SK-N-SH (cell line): Measurements from ENCODE around the gene ZFC3H1. TPM values are rescaled to one million over a fixed set of nuclear protein-coding genes. Genes with fewer than 3 reads are reported as not detected.
A peak's percentile ranks its signal among the peaks of the same experiment; 100 is the strongest.

Experiments
- CTCF ChIA-PET: fragments of 300-600, 350-600 bp; formaldehyde crosslinking; extraction: SDS; loops from one replicate; lab custom pipeline; 2021; lab: Yijun Ruan, JAX
- POLR2A ChIA-PET: fragments of 350-600 bp; sonication (Branson Sonifier 250); formaldehyde crosslinking; extraction: SDS; loops from one replicate; lab custom pipeline; 2020; ENCODE audit warnings: antibody characterized with exemption, inconsistent platforms; lab: Yijun Ruan, JAX
- DNase-seq: peaks from one replicate; pipeline ENCODE4 v3.0.0; 2012
- H2AFZ ChIP-seq: fragments of 200-600 bp; sonication (generic); 2 replicates; pipeline ENCODE4 v1.8.1; 2016; ENCODE audit warnings: antibody characterized with exemption, mild to moderate bottlenecking, low read depth
- H3F3A ChIP-seq: fragments of 200-600 bp; sonication (generic); replicated peaks from 2 replicates; pipeline ENCODE3; 2016; ENCODE audit warnings: antibody characterized with exemption, mild to moderate bottlenecking; ENCODE audit not compliant: insufficient read depth
- H3K27ac ChIP-seq, 2 experiments: fragments of 200-500 bp in 1 of 2; fragments of 200-600 bp in 1 of 2; sonication (Bioruptor generic) in 1 of 2; sonication (generic), shearing (Covaris generic) in 1 of 2; 2 replicates each; pipeline versions ENCODE4 v1.5.1 to v1.6.1; 2014 to 2016; ENCODE audit warnings: low read depth in 2 of 2, inconsistent platforms in 1 of 2, low read length in 1 of 2, mild to moderate bottlenecking in 1 of 2, mixed read lengths in 1 of 2
- H3K27me3 ChIP-seq: fragments of 200-600 bp; sonication (generic), shearing (Covaris generic); 2 replicates; pipeline ENCODE4 v1.6.1; 2016; ENCODE audit warnings: mixed run types; ENCODE audit not compliant: insufficient read depth
- H3K36me3 ChIP-seq, 2 experiments: fragments of 200-500 bp in 1 of 2; fragments of 200-600 bp in 1 of 2; sonication (Bioruptor generic) in 1 of 2; sonication (generic) in 1 of 2; replicated peaks in 1 of 2; 2 replicates each; pipeline versions ENCODE3 to v1.5.1; 2014 to 2016; ENCODE audit warnings: low read length in 1 of 2, mild to moderate bottlenecking in 1 of 2; ENCODE audit not compliant: insufficient read depth in 2 of 2, control insufficient read depth in 1 of 2
- H3K4me1 ChIP-seq, 2 experiments: fragments of 200-500 bp in 1 of 2; fragments of 200-600 bp in 1 of 2; sonication (Bioruptor generic) in 1 of 2; sonication (generic), shearing (Covaris generic) in 1 of 2; 2 replicates each; pipeline versions ENCODE4 v1.5.1 to v1.6.1; 2014 to 2016; ENCODE audit warnings: low read depth in 1 of 2, low read length in 1 of 2, mixed run types in 1 of 2; ENCODE audit not compliant: insufficient read depth in 2 of 2, control insufficient read depth in 1 of 2
- H3K4me2 ChIP-seq: fragments of 200-600 bp; sonication (generic), shearing (Covaris generic); 2 replicates; pipeline ENCODE4 v1.6.1; 2017; ENCODE audit warnings: mixed run types
- H3K4me3 ChIP-seq, 2 experiments: fragments of 200-500 bp in 1 of 2; fragments of 200-600 bp in 1 of 2; sonication (Bioruptor generic) in 1 of 2; sonication (generic), shearing (Covaris generic) in 1 of 2; 2 replicates each; pipeline versions ENCODE4 v1.5.1 to v1.8.1; 2014 to 2016; ENCODE audit warnings: low read depth in 2 of 2, inconsistent platforms in 1 of 2, low read length in 1 of 2, mild to moderate bottlenecking in 1 of 2, mixed read lengths in 1 of 2, moderate library complexity in 1 of 2
- H3K79me2 ChIP-seq: fragments of 200-600 bp; sonication (generic); 2 replicates; pipeline ENCODE4 v1.8.1; 2017; ENCODE audit warnings: mild to moderate bottlenecking; ENCODE audit not compliant: insufficient read depth
- H3K9ac ChIP-seq: fragments of 200-600 bp; sonication (generic); 2 replicates; pipeline ENCODE4 v1.6.1; 2017; ENCODE audit warnings: mixed run types
- H3K9me2 ChIP-seq: fragments of 200-600 bp; sonication (generic); 2 replicates; pipeline ENCODE4 v1.6.1; 2017; ENCODE audit warnings: mixed run types
- H3K9me3 ChIP-seq: fragments of 200-600 bp; sonication (generic); 2 replicates; pipeline ENCODE4 v1.6.1; 2017; ENCODE audit warnings: mixed run types, mild to moderate bottlenecking, moderate library complexity
- H4K20me1 ChIP-seq: fragments of 200-600 bp; sonication (generic); 2 replicates; pipeline ENCODE4 v1.6.1; 2017; ENCODE audit warnings: mild to moderate bottlenecking, mixed run types; ENCODE audit not compliant: insufficient read depth
- CHD2 ChIP-seq: fragments of 150-350 bp; IDR thresholded peaks from 2 replicates; pipeline ENCODE4 v1.6.1; 2018; ENCODE audit warnings: low read length; ENCODE audit not compliant: partially characterized antibody
- CTCF ChIP-seq: fragments of 200-600 bp; sonication (generic); IDR thresholded peaks from 2 replicates; pipeline ENCODE4 v1.6.1; 2017; ENCODE audit warnings: antibody characterized with exemption, mild to moderate bottlenecking, moderate library complexity
- ELF1 ChIP-seq: IDR thresholded peaks from 2 replicates; pipeline ENCODE4 v1.4.0; 2012
- EP300 ChIP-seq, 2 experiments: IDR thresholded peaks; 2 replicates each; pipeline versions ENCODE4 v1.4.0 to v1.6.1; 2012; ENCODE audit warnings: borderline replicate concordance in 1 of 2, low read depth in 1 of 2, low read length in 1 of 2
- FOXJ3 ChIP-seq: sonication (generic); formaldehyde crosslinking; IDR thresholded peaks from 2 replicates; pipeline ENCODE4 v1.5.1; 2020; ENCODE audit warnings: mild to moderate bottlenecking, missing genetic modification reagents
- GABPA ChIP-seq: IDR thresholded peaks from 2 replicates; pipeline ENCODE4 v1.4.0; 2012; ENCODE audit warnings: low read depth, mild to moderate bottlenecking
- GATA2 ChIP-seq: sonication (generic); formaldehyde crosslinking; IDR thresholded peaks from 2 replicates; pipeline ENCODE4 v1.5.0; 2020; ENCODE audit warnings: mild to moderate bottlenecking, missing genetic modification reagents
- MAX ChIP-seq: IDR thresholded peaks from 2 replicates; pipeline ENCODE4 v1.4.0; 2012; ENCODE audit warnings: low read depth
- MEF2A ChIP-seq: IDR thresholded peaks from 2 replicates; pipeline ENCODE4 v1.4.0; 2012; ENCODE audit warnings: low read depth, borderline replicate concordance
- MXI1 ChIP-seq: IDR thresholded peaks from 2 replicates; pipeline ENCODE4 v1.6.1; 2012; ENCODE audit warnings: mild to moderate bottlenecking, low read depth, low read length, improper control_type of control experiment
- POLR2AphosphoS5 ChIP-seq: IDR thresholded peaks from 2 replicates; pipeline ENCODE4 v1.6.1; 2012; ENCODE audit warnings: low read depth, low read length
- RCOR1 ChIP-seq: fragments of 150-350 bp; IDR thresholded peaks from 2 replicates; pipeline ENCODE4 v1.6.1; 2017; ENCODE audit warnings: antibody characterized with exemption, low read length
- RFX5 ChIP-seq: IDR thresholded peaks from 2 replicates; pipeline ENCODE4 v1.6.1; 2012; ENCODE audit warnings: mild to moderate bottlenecking, improper control_type of control experiment, low read length
- SIN3A ChIP-seq: IDR thresholded peaks from 2 replicates; pipeline ENCODE4 v1.6.1; 2012; ENCODE audit warnings: low read depth, mild to moderate bottlenecking, low read length, moderate library complexity, borderline replicate concordance
- TAF1 ChIP-seq: IDR thresholded peaks from 2 replicates; pipeline ENCODE4 v1.6.1; 2012; ENCODE audit warnings: low read depth, mild to moderate bottlenecking, low read length, moderate library complexity, borderline replicate concordance
- USF1 ChIP-seq: IDR thresholded peaks from 2 replicates; pipeline ENCODE4 v1.4.0; 2012; ENCODE audit warnings: low read depth, borderline replicate concordance
- YY1 ChIP-seq: IDR thresholded peaks from 2 replicates; pipeline ENCODE4 v1.4.0; 2012; ENCODE audit warnings: low read depth, mild to moderate bottlenecking
- ZBTB33 ChIP-seq: IDR thresholded peaks from 2 replicates; pipeline ENCODE4 v1.4.0; 2012; ENCODE audit warnings: low read depth, borderline replicate concordance
- WGBS: methylation state at CpG from one replicate; pipeline ENCODE4 v1.1.6; 2017; ENCODE audit warnings: low lambda C conversion rate; 5-methylcytosine and 5-hydroxymethylcytosine counted together
- polyA plus RNA-seq, 3 experiments: library from polyadenylated mRNA; depleted of rRNA; stranded (reverse); fragments of >200 nt; gene quantifications; 2 replicates each; pipeline ENCODE4 v1.2.3, GENCODE V29; 2012

Gene ZFC3H1
- polyA plus RNA-seq (2012; rRNA removed), result 19.1 and 32.0 TPM in 2 replicates
- polyA plus RNA-seq (2012; cell fraction: cytosol; rRNA removed), result 9.5 and 10.9 TPM in 2 replicates
- polyA plus RNA-seq (2012; cell fraction: nucleus; rRNA removed), result 76.5 and 180 TPM in 2 replicates

GRCh38 chr12:71663561-71664410, at the start of gene ZFC3H1, which contains the start of gene THAP2:
TSS of gene ZFC3H1 (minus strand) at chr12:71663848. CDS start at chr12:71663610, 238 bp downstream.
TSS of gene THAP2 (plus strand) at chr12:71664301. CDS start at chr12:71664510, 209 bp downstream.
- TF ChIP-seq MXI1 (peak; percentile 93; the same call in 1 of the 2 replicates), YY1 (peak; percentile 99), GABPA (peak; percentile 91), ZBTB33 (peak; percentile 99), EP300 (IDR thresholded peaks at IDR 0.05; ENCODE audit: borderline replicate concordance in 1 of 2, low read depth in 1 of 2, low read length in 1 of 2) (peak in 1 of 2 experiments; percentile 38; a peak in 2 of 4 replicates), GATA2 (CRISPR knock-in tag) (no peak), RCOR1 (no peak), MEF2A (no peak), MAX (peak; percentile 50), ELF1 (peak; percentile 86), CTCF (peak; percentile 42), FOXJ3 (CRISPR knock-in tag) (no peak), TAF1 (peak; percentile 80), RFX5 (no peak), POLR2AphosphoS5 (peak; percentile 96), CHD2 (peak; percentile 99), SIN3A (peak; percentile 88), USF1 (no peak)
- TF ChIP-seq, all 33 proteins: peak for 12
- no peaks in the 10 kb centered on the region for H3K9me2 ChIP-seq
- peak; percentile 88 for DNase-seq
- H3K9ac ChIP-seq, result peak within 1 kb of the TSS; percentile 88
- peak within 1 kb of the TSS; percentile 76 for H3K4me2 ChIP-seq
- peaks cover 18 to 24% of the 10 kb centered on the region in 2 experiments for H3K36me3 ChIP-seq
- no peaks in the 10 kb centered on the region for H3K27me3 ChIP-seq
- H3K4me3 ChIP-seq, result peak within 1 kb of the TSS; percentile 85 to 98
- WGBS, result under 1% methylated on average over 49 of the region's 57 CpGs
- H3F3A ChIP-seq, result peaks cover 10% of the 10 kb centered on the region
- H3K9me3 ChIP-seq, result no peaks in the 10 kb centered on the region
- H4K20me1 ChIP-seq, result peaks cover 30% of the 10 kb centered on the region
- peak within 1 kb of the TSS; percentile 88 to 99 for H3K27ac ChIP-seq
- CTCF ChIA-PET, result interaction anchor here (0.6 to 2.8 kb wide), 5 partner anchors 14 to 115 kb away, joined by 3 to 18 read pairs (median 4); partner anchors contain the start of gene TMEM19
- POLR2A ChIA-PET, result interaction anchor here (0.6 to 2.9 kb wide), 10 partner anchors 13 to 477 kb away, joined by 3 to 38 read pairs (median 3); partner anchors contain the start of genes RAB21 and TMEM19
- H3K79me2 ChIP-seq, result peaks cover 67% of the 10 kb centered on the region
- peak within 1 kb of the TSS; percentile 95 for H2AFZ ChIP-seq
- H3K4me1 ChIP-seq, result peaks cover 5 to 12% of the 10 kb centered on the region in 2 experiments; a peak in 3 of 4 replicates
